Forelimb muscle (tissue), 1 donor: ENCODE data around the gene CCSER1. TPM values are rescaled to one million over a fixed set of nuclear protein-coding genes. Genes with fewer than 3 reads are reported as not detected.
"Not testable (repeated sequence)": the region's sequence is repeated elsewhere in the genome, so short reads cannot be mapped to it uniquely, and the experiment has no call there.

ENCODE experiments used
- DNase-seq: peaks from one replicate; pipeline ENCODE4 v3.0.0-alpha.2; 2013; ENCODE audit warnings: low read depth
- polyA plus RNA-seq: library from polyadenylated mRNA; unstranded; fragments of 120-200 nt; gene quantifications from one replicate; pipeline ENCODE4 v1.2.1, GENCODE V29; 2013; ENCODE audit not compliant: insufficient read length

The CCSER1 gene
- polyA plus RNA-seq, 1 donor = 0.22 TPM

DNA sequence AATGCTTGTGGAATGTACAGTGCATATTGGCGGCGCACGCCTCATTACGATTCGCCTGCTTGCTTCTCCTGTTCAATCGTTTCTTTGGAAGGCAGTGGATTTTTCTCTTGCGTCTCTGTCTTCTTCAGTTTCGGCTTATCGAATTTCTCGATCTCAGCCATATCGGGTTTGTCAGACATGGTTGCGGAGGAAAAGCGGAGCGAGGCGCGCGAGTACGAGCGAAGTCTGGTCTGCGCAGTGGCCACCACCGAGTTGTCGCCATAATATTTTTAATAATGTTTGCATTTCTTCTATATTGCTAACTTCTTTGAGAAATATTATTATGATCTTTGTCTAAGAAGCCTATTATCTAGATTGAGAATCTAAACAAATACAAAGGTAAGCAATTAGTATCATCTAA, 711.7 kb downstream of the CCSER1 start:
- DNase-seq = not testable (repeated sequence)

DNA sequence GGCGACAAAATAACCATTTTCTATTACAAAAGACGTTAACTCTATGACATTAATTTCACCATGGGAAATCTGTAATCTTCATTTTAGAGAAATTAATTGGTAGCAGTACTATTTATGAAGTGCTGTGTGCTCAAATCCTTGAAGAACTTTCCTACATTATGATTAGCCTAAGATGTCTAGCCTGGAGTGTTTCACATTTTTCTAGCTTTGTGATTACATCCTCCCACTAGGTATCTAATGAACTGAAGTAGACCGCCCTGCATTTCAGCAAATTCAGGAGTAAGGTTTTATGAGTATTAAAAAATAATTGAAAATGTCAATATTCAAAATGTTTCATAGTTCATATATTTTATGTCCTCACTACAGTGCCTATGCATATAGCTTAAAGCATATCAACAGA, 713.1 kb downstream of the CCSER1 start:
- DNase-seq = no peak

GRCh38 chr4:90840828-90841227, 713.6 kb downstream of the CCSER1 start:
- no peak for DNase-seq

- no peak for DNase-seq
Measured at GRCh38 chr4:90841676-90842075, 714.5 kb downstream of the CCSER1 start.

GRCh38 chr4:90842960-90843359, 715.8 kb downstream of the CCSER1 start:
- no peak for DNase-seq

DNA sequence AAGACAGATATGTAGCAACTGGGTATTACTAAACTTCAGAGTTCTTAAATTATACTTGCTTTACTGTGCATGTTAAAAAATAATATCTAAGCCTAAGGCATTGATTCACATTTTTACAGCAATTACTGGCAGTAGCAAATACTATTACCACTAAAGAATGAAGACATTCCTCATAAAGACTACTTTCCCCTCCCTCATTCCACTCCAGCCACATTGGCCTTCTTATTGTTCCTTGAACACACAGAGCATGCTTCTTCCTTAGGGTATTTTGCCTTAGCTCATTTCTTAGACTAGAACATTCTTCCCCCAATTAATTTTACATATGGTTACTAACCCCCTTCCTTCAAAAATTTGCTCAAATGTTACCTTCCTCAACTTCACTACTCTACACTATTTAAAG, 717.0 kb downstream of the CCSER1 start:
- no peak for DNase-seq

DNA sequence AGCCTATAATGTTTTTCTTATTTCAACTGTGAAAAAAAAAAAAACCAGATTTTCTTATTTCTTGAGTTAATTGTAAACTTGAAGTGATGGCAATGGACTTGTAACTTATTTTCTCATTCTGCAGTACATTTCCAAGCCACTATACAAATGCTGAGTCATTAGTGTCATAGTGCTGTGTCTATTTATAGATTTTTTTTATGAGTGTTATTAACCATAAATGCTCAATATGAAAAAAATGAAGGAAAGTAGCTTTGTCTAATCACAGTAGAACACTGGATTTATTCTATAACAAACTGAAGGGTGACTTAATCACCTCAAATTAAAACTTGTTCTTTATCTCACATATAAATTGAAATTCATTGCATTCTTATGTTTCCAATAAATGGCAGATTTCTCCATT, 718.6 kb downstream of the CCSER1 start:
- no peak for DNase-seq

DNA sequence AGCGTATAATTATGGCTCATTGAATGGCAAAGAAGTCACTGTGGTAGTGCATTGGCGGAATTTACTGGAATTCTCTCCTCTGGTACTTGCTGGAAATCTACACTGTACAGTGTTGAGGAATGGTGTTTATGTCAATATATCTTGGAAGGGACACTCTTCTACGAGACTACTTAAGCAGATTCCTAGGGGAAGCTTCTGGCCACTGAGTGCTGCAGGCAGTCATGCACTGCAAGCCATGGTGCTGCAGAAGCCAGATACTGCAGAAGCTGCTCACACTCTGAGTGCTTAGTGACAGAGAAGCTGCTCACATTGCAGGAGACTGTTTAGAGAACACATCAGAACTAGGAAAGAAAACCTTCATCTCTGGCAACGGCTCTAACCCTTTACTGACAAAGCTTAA, 725.0 kb downstream of the CCSER1 start:
- no peak for DNase-seq

- DNase-seq = no peak
Measured at GRCh38 chr4:90855111-90855510, 727.9 kb downstream of the CCSER1 start.

GRCh38 chr4:90857081-90857820, 730.1 kb downstream of the CCSER1 start:
- no peak for DNase-seq

- DNase-seq = no peak
Measured at GRCh38 chr4:90875791-90876190, 748.6 kb downstream of the CCSER1 start.

GRCh38 chr4:90876296-90876695, 749.1 kb downstream of the CCSER1 start:
- no peak for DNase-seq

DNA sequence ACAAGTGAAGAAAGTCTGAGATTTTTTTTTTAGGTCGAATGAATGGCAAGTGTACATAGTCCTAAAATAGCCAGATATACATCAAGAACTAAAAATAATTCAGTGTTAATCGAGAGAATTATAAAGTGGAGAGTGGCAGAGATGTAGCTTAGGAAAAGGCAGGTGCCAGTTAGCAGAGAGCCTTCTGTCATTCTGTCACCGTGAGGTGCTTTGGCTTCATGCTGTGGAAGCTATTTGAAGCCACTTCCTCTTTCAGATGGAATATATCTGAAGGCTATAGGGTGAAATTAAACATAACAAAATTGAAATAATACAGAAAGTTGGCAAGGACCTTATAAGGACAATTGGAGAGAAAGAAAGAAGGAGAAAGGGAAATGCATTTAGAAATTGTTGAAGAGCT, 756.3 kb downstream of the CCSER1 start:
- DNase-seq = no peak

- no peak for DNase-seq
Measured at GRCh38 chr4:90888571-90888970, 761.4 kb downstream of the CCSER1 start.

- no peak for DNase-seq
Measured at GRCh38 chr4:90889171-90889570, 762.0 kb downstream of the CCSER1 start.

DNA sequence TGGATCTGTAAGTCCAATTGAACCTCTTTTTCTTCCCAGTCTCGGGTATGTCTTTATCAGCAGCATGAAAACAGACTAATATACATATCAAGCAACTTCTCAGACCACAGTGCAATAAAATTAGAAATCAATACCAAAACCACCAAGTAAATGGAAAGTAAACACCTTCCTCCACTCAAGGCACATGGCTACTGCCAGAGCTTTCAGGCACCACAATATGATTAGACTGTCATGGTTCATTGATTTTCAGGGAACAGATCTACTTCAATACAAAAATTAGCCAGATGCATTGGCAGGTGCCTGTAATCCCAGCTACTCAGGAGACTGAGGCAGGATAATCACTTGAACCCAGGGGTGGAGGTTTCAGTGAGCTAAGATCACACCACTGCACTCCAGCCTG, 776.2 kb downstream of the CCSER1 start:
- DNase-seq = not testable (repeated sequence)

- DNase-seq = no peak
Measured at GRCh38 chr4:90904021-90904420, 776.8 kb downstream of the CCSER1 start.

DNA sequence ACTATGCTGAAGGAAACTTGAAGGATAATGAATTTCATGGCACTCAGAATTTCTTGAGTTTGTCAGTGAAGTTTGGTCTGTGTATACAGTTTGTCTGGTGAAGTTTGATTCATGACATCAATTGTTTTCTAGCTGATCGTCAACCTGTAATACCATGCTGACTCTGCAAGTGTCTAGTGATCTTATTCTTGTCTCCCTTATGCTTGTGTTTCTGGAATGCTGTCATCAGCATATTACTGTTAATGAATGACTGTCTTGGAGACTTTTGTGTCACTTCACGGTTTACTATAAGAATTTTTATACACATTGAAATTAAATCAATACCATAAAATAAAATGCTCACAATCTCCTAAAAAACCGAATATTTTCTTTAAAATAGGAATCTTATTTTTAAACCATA, 779.0 kb downstream of the CCSER1 start:
- no peak for DNase-seq

DNA sequence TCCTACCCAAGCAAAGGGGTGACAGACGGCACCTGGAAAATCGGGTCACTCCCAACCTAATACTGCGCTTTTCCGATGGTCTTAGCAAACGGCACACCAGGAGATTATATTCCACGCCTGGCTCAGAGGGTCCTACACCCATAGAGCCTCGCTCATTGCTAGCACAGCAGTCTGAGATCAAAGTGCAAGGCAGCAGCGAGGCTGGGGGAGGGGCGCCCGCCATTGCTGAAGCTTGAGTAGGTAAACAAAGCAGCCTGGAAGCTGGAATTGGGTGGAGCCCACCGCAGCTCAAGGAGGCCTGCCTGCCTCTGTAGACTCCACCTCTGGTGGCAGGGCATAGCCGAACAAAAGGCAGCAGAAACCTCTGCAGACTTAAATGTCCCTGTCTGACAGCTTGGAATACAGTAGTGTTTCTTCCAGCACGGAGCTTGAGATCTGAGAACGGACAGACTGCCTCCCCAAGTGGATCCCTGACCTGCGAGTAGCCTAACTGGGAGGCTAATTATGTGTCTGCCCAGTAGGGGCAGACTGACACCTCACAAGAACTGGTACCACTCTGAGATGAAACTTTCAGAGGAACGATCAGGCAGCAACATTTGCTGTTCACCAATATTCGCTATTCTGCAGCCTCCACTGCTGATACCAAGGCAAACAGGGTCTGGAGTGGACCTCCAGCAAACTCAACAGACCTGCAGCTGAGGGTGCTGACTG, 784.7 kb downstream of the CCSER1 start:
- not testable (repeated sequence) for DNase-seq

- no peak for DNase-seq
Measured at GRCh38 chr4:90922174-90922573, 795.0 kb downstream of the CCSER1 start.

DNA sequence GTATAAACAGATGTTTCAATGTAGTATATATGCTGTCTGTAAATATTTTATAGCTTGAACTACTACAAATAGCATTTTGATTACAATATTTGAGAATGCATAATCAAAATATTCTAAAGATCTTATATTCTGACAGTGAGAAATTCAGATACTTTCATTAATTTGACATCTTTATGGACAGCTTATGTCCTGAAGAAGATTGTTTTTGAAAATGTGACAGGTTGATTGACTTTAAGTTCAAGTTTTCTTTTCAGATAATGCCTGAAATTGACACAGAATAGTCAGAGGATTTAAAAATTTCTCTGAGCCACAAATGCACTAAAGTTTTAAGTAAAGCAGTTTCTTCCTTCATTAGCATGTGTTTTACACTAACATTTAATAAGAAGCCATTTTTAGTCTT, 799.8 kb downstream of the CCSER1 start:
- no peak for DNase-seq

GRCh38 chr4:90943311-90943710, 816.1 kb downstream of the CCSER1 start:
- no peak for DNase-seq

DNA sequence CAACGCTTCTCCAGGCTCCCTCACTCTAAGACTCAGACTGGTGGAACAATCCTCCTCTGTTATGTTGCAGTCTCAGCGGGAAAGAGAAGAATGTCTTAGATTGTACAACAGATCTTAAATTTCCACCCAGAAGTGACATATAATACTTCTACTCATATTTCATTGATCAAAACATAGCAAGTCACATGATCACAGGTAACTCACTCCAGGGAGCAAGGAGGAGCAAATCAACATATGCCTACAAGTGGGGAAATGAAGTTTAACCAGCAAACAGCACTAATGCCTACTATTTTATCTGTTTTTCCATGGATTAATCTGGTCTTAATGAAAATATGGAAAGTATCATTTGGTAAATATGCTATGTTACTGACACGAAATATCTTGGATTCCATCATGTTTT, 819.8 kb downstream of the CCSER1 start:
- no peak for DNase-seq
